K562 (cell line): ENCODE measurements around the gene FSCN2. TPM values are rescaled to one million over a fixed set of nuclear protein-coding genes. Genes with fewer than 3 reads are reported as not detected.
A peak's percentile ranks its signal among the peaks of the same experiment; 100 is the strongest.

Source experiments
- CEBPB ChIP-seq: fragments of 450-650 bp; IDR thresholded peaks from 2 replicates; pipeline ENCODE4 v1.6.1; 2016; ENCODE audit warnings: missing genetic modification characterization, missing compliant biosample characterization
- CHD2 ChIP-seq: IDR thresholded peaks from 2 replicates; pipeline ENCODE4 v1.6.1; 2011; ENCODE audit warnings: low read depth, low read length
- ETV1 ChIP-seq: fragments of 450-650 bp; conservative IDR thresholded peaks from 2 replicates; pipeline ENCODE4 v1.6.1; 2016; ENCODE audit warnings: missing genetic modification characterization, control low read depth, low read depth, missing compliant biosample characterization
- FOS ChIP-seq: IDR thresholded peaks from 3 replicates; pipeline ENCODE4 v1.6.1; 2011; ENCODE audit not compliant: insufficient read length; ENCODE audit errors: extremely low read depth
- HDAC2 ChIP-seq: fragments of 450-650 bp; IDR thresholded peaks from 2 replicates; pipeline ENCODE4 v1.6.1; 2016; ENCODE audit warnings: mild to moderate bottlenecking
- MAFG ChIP-seq: fragments of 450-650 bp; conservative IDR thresholded peaks from 2 replicates; pipeline ENCODE4 v1.6.1; 2016; ENCODE audit warnings: missing genetic modification characterization, missing compliant biosample characterization
- MTF1 ChIP-seq: fragments of 250-450 bp; sonication (Bioruptor Pico); IDR thresholded peaks from 2 replicates; pipeline ENCODE4 v1.9.0; 2021; ENCODE audit warnings: moderate library complexity, mild to moderate bottlenecking, inconsistent platforms, borderline replicate concordance
- POLR2B ChIP-seq: fragments of 450-650 bp; IDR thresholded peaks from 2 replicates; pipeline ENCODE4 v1.6.1; 2018; ENCODE audit warnings: low read depth; ENCODE audit not compliant: partially characterized antibody
- POU5F1 ChIP-seq: fragments of 150-350 bp; IDR thresholded peaks from 2 replicates; pipeline ENCODE4 v1.6.1; 2014; ENCODE audit warnings: borderline replicate concordance, low read length, low read depth, mild to moderate bottlenecking; ENCODE audit not compliant: partially characterized antibody
- RBM25 ChIP-seq: fragments of 200-400 bp; formaldehyde crosslinking; IDR thresholded peaks from 2 replicates; pipeline ENCODE4 v1.6.1; 2018; ENCODE audit warnings: low read length, low read depth, moderate library complexity; ENCODE audit not compliant: severe bottlenecking
- SETDB1 ChIP-seq: IDR thresholded peaks from one replicate; pipeline ENCODE4 v1.6.1; 2012; ENCODE audit warnings: low read length, control low read depth, inconsistent platforms
- TAF1 ChIP-seq: IDR thresholded peaks from 2 replicates; pipeline ENCODE4 v1.6.1; 2011; ENCODE audit warnings: mild to moderate bottlenecking, low read length, moderate library complexity; ENCODE audit not compliant: insufficient read depth, control insufficient read depth, severe bottlenecking; ENCODE audit errors: extremely low read depth
- THRAP3 ChIP-seq: fragments of 450-650 bp; IDR thresholded peaks from 2 replicates; pipeline ENCODE4 v1.6.1; 2016; ENCODE audit warnings: mild to moderate bottlenecking, inconsistent platforms, borderline replicate concordance
- ZNF316 ChIP-seq: fragments of 450-650 bp; IDR thresholded peaks from 2 replicates; pipeline ENCODE4 v1.6.1; 2016
- ZNF780A ChIP-seq: fragments of 250-450 bp; sonication (Bioruptor Pico); IDR thresholded peaks from 2 replicates; pipeline ENCODE4 v1.5.0; 2021; ENCODE audit warnings: mild to moderate bottlenecking
- polyA plus RNA-seq, 8 experiments: library from polyadenylated mRNA; depleted of rRNA in 4 of 8; stranded (reverse) in 5 of 8; unstranded in 3 of 8; fragments of >200 nt; fragmentation: Nextera tagmentation in 2 of 8; fragmentation: Illumina TruSeq in 1 of 8; extraction: Ambion mirVana in 2 of 8; extraction: Trizol in 1 of 8; gene quantifications; 2 replicates each; pipeline versions ENCODE4 v1.2.1 to v1.2.3, GENCODE V29; 2011 to 2014; ENCODE audit warnings: inconsistent platforms in 1 of 8, missing spikeins in 1 of 8
- total RNA-seq, 7 experiments: library from RNA; depleted of rRNA in 6 of 7; stranded (reverse); fragments of >200 nt in 6 of 7; fragmentation: Illumina TruSeq in 2 of 7; extraction: Trizol in 2 of 7; gene quantifications; 2 replicates each; pipeline versions ENCODE4 v1.2.1 to v1.2.3, GENCODE V29; 2011 to 2021; ENCODE audit warnings: low replicate concordance in 1 of 7
- TF ChIP-seq, protein P1 (sequence below): fragments of 450-650 bp; formaldehyde crosslinking; IDR thresholded peaks from 2 replicates; pipeline ENCODE4 v1.4.0; 2020; ENCODE audit warnings: mild to moderate bottlenecking
- TF ChIP-seq, protein P2 (sequence below): sonication (generic); formaldehyde crosslinking; IDR thresholded peaks from 2 replicates; pipeline ENCODE4 v1.5.0; 2020; ENCODE audit warnings: missing genetic modification reagents
- TF ChIP-seq, protein P3 (sequence below): sonication (generic); formaldehyde crosslinking; IDR thresholded peaks from 2 replicates; pipeline ENCODE4 v1.8.0; 2022; ENCODE audit warnings: missing genetic modification reagents, mild to moderate bottlenecking, borderline replicate concordance
- TF ChIP-seq, protein P4 (sequence below), 2 experiments: fragments of 450-650 bp; conservative IDR thresholded peaks; 2 replicates each; pipeline ENCODE4 v1.6.1; 2017; ENCODE audit warnings: mild to moderate bottlenecking in 2 of 2, moderate library complexity in 2 of 2
- TF ChIP-seq, protein P5 (sequence below): fragments of 250-450 bp; sonication (Bioruptor Pico); IDR thresholded peaks from 2 replicates; pipeline ENCODE4 v1.5.0; 2020; ENCODE audit warnings: mild to moderate bottlenecking

The FSCN2 gene
- total and polyA plus RNA-seq, 9 of the 15 experiments (the other 6 are each of a cell fraction or from before 2014, with no cell fraction given), result 0.08 TPM; not detected in 8

DNA sequence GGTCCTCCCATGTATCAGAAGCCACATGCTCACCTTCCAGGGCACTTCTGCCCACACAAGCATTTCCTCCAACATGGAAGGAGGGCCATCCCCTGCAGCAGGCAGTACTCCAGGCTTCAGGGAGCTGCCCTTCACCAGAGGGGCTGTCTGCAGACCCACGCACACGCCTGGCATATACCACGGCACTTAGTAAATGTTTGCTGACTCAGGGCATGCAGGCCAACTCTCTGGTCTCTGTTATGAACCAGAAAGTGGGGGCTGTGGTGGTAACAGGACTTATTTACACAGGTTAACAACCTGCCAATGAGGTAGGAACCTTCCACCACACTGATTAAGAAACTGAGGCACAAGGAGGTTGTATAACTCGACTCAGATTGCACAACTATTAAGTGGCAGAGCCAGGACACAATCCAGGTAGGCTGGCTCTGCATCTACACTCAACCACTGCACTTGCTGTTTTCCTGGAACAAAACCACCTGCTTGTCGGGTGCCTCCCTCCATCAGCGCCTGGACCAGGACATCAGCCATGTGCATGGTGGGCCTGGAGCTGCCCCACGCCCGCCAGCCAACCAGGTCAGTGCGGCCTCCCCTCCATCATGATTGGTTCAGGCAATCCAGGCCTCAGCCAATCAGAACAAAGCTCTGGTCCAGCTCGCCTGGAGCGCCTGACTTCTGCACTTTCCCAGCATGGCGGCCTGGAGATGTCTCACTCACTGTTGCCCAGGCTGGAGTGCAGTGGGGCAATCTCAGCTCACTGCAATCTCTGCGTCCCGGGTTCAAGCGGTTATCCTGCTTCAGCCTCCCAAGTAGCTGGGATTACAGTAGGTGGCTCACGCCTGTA, 34.8 kb upstream of the FSCN2 start (continued):
- TF ChIP-seq CHD2 (peak; percentile 64; the same call in 1 of the 2 replicates), FOS (peak; percentile 81), POLR2B (peak; percentile 38), CEBPB (tag) (peak; percentile 68), HDAC2 (peak; percentile 56; the same call in 1 of the 2 replicates), MTF1 (CRISPR knock-in tag) (no peak), ETV1 (tag) (no peak), TAF1 (no peak), ZNF316 (peak; percentile 74), THRAP3 (no peak), SETDB1 (no peak), POU5F1 (no peak), ZNF780A (CRISPR knock-in tag) (no peak), RBM25 (peak; percentile 63), MAFG (tag) (0 out of 2 replicates have a peak, but pooled peaks have one; percentile 33)
- TF ChIP-seq, protein P1, sequence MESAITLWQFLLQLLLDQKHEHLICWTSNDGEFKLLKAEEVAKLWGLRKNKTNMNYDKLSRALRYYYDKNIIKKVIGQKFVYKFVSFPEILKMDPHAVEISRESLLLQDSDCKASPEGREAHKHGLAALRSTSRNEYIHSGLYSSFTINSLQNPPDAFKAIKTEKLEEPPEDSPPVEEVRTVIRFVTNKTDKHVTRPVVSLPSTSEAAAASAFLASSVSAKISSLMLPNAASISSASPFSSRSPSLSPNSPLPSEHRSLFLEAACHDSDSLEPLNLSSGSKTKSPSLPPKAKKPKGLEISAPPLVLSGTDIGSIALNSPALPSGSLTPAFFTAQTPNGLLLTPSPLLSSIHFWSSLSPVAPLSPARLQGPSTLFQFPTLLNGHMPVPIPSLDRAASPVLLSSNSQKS (CRISPR knock-in tag), result no peak
- TF ChIP-seq, protein P2, sequence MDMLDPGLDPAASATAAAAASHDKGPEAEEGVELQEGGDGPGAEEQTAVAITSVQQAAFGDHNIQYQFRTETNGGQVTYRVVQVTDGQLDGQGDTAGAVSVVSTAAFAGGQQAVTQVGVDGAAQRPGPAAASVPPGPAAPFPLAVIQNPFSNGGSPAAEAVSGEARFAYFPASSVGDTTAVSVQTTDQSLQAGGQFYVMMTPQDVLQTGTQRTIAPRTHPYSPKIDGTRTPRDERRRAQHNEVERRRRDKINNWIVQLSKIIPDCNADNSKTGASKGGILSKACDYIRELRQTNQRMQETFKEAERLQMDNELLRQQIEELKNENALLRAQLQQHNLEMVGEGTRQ (CRISPR knock-in tag), result no peak
- TF ChIP-seq, protein P3, sequence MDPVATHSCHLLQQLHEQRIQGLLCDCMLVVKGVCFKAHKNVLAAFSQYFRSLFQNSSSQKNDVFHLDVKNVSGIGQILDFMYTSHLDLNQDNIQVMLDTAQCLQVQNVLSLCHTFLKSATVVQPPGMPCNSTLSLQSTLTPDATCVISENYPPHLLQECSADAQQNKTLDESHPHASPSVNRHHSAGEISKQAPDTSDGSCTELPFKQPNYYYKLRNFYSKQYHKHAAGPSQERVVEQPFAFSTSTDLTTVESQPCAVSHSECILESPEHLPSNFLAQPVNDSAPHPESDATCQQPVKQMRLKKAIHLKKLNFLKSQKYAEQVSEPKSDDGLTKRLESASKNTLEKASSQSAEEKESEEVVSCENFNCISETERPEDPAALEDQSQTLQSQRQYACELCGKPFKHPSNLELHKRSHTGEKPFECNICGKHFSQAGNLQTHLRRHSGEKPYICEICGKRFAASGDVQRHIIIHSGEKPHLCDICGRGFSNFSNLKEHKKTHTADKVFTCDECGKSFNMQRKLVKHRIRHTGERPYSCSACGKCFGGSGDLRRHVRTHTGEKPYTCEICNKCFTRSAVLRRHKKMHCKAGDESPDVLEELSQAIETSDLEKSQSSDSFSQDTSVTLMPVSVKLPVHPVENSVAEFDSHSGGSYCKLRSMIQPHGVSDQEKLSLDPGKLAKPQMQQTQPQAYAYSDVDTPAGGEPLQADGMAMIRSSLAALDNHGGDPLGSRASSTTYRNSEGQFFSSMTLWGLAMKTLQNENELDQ (CRISPR knock-in tag), result no peak
- TF ChIP-seq, protein P4, sequence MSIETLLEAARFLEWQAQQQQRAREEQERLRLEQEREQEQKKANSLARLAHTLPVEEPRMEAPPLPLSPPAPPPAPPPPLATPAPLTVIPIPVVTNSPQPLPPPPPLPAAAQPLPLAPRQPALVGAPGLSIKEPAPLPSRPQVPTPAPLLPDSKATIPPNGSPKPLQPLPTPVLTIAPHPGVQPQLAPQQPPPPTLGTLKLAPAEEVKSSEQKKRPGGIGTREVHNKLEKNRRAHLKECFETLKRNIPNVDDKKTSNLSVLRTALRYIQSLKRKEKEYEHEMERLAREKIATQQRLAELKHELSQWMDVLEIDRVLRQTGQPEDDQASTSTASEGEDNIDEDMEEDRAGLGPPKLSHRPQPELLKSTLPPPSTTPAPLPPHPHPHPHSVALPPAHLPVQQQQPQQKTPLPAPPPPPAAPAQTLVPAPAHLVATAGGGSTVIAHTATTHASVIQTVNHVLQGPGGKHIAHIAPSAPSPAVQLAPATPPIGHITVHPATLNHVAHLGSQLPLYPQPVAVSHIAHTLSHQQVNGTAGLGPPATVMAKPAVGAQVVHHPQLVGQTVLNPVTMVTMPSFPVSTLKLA (conservative IDR thresholded peaks at IDR 0.05), result 0 out of 4 replicates have a peak, but pooled peaks of 1 of the 2 experiments have one; percentile 23
- TF ChIP-seq, protein P5, sequence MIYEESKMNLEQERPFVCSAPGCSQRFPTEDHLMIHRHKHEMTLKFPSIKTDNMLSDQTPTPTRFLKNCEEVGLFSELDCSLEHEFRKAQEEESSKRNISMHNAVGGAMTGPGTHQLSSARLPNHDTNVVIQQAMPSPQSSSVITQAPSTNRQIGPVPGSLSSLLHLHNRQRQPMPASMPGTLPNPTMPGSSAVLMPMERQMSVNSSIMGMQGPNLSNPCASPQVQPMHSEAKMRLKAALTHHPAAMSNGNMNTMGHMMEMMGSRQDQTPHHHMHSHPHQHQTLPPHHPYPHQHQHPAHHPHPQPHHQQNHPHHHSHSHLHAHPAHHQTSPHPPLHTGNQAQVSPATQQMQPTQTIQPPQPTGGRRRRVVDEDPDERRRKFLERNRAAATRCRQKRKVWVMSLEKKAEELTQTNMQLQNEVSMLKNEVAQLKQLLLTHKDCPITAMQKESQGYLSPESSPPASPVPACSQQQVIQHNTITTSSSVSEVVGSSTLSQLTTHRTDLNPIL (CRISPR knock-in tag), result no peak
